HK-2 (cell line): ENCODE measurements around the gene ABCB6.
"Not testable (repeated sequence)": the region's sequence is repeated elsewhere in the genome, so short reads cannot be mapped to it uniquely, and the experiment has no call there.

Experiments
- DNase-seq: peaks from one replicate; pipeline ENCODE4 v3.0.0-alpha.2; 2018; ENCODE audit not compliant: unreplicated experiment

The ABCB6 gene

GRCh38 chr2:219218732-219219701 is at the start of gene ABCB6:
TSS of gene ABCB6 (minus strand) at chr2:219218958. CDS start at chr2:219218673, 285 bp downstream.
- DNase-seq: peak; percentile 95

- DNase-seq: no peak
These were observed 49.5 kb upstream of the ABCB6 start for GRCh38 chr2:219268294-219268693.

GRCh38 chr2:219266886-219267285 is 48.1 kb upstream of the ABCB6 start:
- no peak for DNase-seq

GRCh38 chr2:219266232-219266631 is 47.5 kb upstream of the ABCB6 start:
- no peak for DNase-seq

GRCh38 chr2:219261024-219261855 is 42.5 kb upstream of the ABCB6 start:
- DNase-seq: no peak

GRCh38 chr2:219258942-219259341 is 40.2 kb upstream of the ABCB6 start:
- DNase-seq: not testable (repeated sequence)

- no peak for DNase-seq
These were observed 35.9 kb upstream of the ABCB6 start for GRCh38 chr2:219254590-219255201.

- DNase-seq: peak; percentile 81
These were observed 35.2 kb upstream of the ABCB6 start, which contains the start of gene TUBA4A for GRCh38 chr2:219253753-219254589. TSS of gene TUBA4A (minus strand) at chr2:219253918. CDS start at chr2:219253858, 60 bp downstream.

GRCh38 chr2:219252900-219253752 is 34.4 kb upstream of the ABCB6 start, which contains the start of gene TUBA4B:
TSS of gene TUBA4B (plus strand) at chr2:219253243. CDS start at chr2:219253408, 165 bp downstream.
- peak; percentile 82 for DNase-seq

- no peak for DNase-seq
These were observed 33.8 kb upstream of the ABCB6 start for GRCh38 chr2:219252570-219252899.

- no peak for DNase-seq
These were observed 33.3 kb upstream of the ABCB6 start for GRCh38 chr2:219252084-219252483.

- no peak for DNase-seq
These were observed 32.9 kb upstream of the ABCB6 start for GRCh38 chr2:219251656-219252055.

GRCh38 chr2:219250049-219250781 is 31.5 kb upstream of the ABCB6 start:
- no peak for DNase-seq

- peak; percentile 78 for DNase-seq
These were observed 30.6 kb upstream of the ABCB6 start for GRCh38 chr2:219249203-219249980.

GRCh38 chr2:219248845-219249202 is 30.1 kb upstream of the ABCB6 start:
- DNase-seq: no peak

- no peak for DNase-seq
These were observed 29.2 kb upstream of the ABCB6 start for GRCh38 chr2:219247678-219248642.

GRCh38 chr2:219246559-219246958 is 27.8 kb upstream of the ABCB6 start:
- no peak for DNase-seq

- DNase-seq: no peak
These were observed 27.1 kb upstream of the ABCB6 start for GRCh38 chr2:219245899-219246230.
